Activated naive CD4-positive, alpha-beta T cell treated with anti-CD3 and anti-CD28 coated beads for 36 hours (primary cell): ENCODE measurements around the gene ARHGDIB. TPM values are rescaled to one million over a fixed set of nuclear protein-coding genes. Genes with fewer than 3 reads are reported as not detected.

Experiments used
- CTCF ChIA-PET: fragments of 350-600 bp; sonication (Branson Sonifier 250); formaldehyde crosslinking; loops from one replicate; lab custom pipeline; 2021; ENCODE audit warnings: antibody characterized with exemption; lab: Charles Lee
- DNase-seq: peaks from one replicate; pipeline ENCODE4 v3.0.0-alpha.2; 2020
- H3K27ac Mint-ChIP-seq: one replicate; pipeline ENCODE4 v1.8.0; 2021; ENCODE audit warnings: mild to moderate bottlenecking, mixed read lengths
- H3K27me3 Mint-ChIP-seq: one replicate; pipeline ENCODE4 v1.8.0; 2021; ENCODE audit warnings: low read depth, mixed read lengths
- H3K36me3 Mint-ChIP-seq: one replicate; pipeline ENCODE4 v1.8.0; 2021; ENCODE audit warnings: low read depth, mixed read lengths
- H3K4me1 Mint-ChIP-seq: one replicate; pipeline ENCODE4 v1.8.0; 2021; ENCODE audit warnings: low read depth, mixed read lengths
- H3K4me3 Mint-ChIP-seq: one replicate; pipeline ENCODE4 v1.8.0; 2021; ENCODE audit warnings: mild to moderate bottlenecking, moderate library complexity, mixed read lengths
- H3K9me3 Mint-ChIP-seq: one replicate; pipeline ENCODE4 v1.8.0; 2021; ENCODE audit warnings: mixed read lengths
- intact Hi-C: fragments of 100-400 bp; cut with micrococcal nuclease; formaldehyde crosslinking; loops from one replicate; pipeline ENCODE4 v1.15.1; 2023
- total RNA-seq, 2 experiments: library from RNA; stranded (reverse); gene quantifications; one replicate each; pipeline ENCODE4 v1.2.3, GENCODE V29; 2021

ARHGDIB gene
- total RNA-seq, 2 experiments from 2014 or later = 663 to 730 TPM

- intact Hi-C loops = loop anchor here (5.0 kb wide), 1 partner anchor 36 kb away; no protein-coding TSS in a partner anchor
- H3K27me3 Mint-ChIP-seq = no peaks in the 10 kb centered on the region
- CTCF ChIA-PET = interaction anchor here (0.6 to 0.9 kb wide), 4 partner anchors 9 to 169 kb away, joined by 3 to 5 read pairs (median 3); no protein-coding TSS in a partner anchor
- DNase-seq = peak; percentile 43
- H3K9me3 Mint-ChIP-seq = no peaks in the 10 kb centered on the region
- H3K27ac Mint-ChIP-seq = peak overlapping the region; percentile 3
- no peaks in the 10 kb centered on the region for H3K36me3 Mint-ChIP-seq
- peak overlapping the region; percentile 12 for H3K4me3 Mint-ChIP-seq
- H3K4me1 Mint-ChIP-seq = peaks cover 65% of the 10 kb centered on the region
These were observed 21.6 kb upstream of the ARHGDIB start for GRCh38 chr12:14982991-14983390.

- CTCF ChIA-PET = interaction anchor here (0.6 to 1.2 kb wide), 2 partner anchors 9 to 14 kb away, joined by 3 to 4 read pairs; no protein-coding TSS in a partner anchor
- intact Hi-C loops = loop anchor here (5.0 kb wide), 1 partner anchor 35 kb away; no protein-coding TSS in a partner anchor
- H3K9me3 Mint-ChIP-seq = no peaks in the 10 kb centered on the region
- peaks cover 69% of the 10 kb centered on the region for H3K4me1 Mint-ChIP-seq
- DNase-seq = no peak
- H3K36me3 Mint-ChIP-seq = no peaks in the 10 kb centered on the region
- no peak overlapping the region for H3K4me3 Mint-ChIP-seq
- H3K27ac Mint-ChIP-seq = no peak overlapping the region
- H3K27me3 Mint-ChIP-seq = no peaks in the 10 kb centered on the region
These were observed 21.2 kb upstream of the ARHGDIB start for GRCh38 chr12:14982562-14982961.

GRCh38 chr12:14981049-14981448, 19.6 kb upstream of the ARHGDIB start:
- no peak for DNase-seq
- Mint-ChIP-seq H3K36me3 (no peaks in the 10 kb centered on the region), H3K4me3 (no peak overlapping the region), H3K27me3 (no peaks in the 10 kb centered on the region), H3K9me3 (no peaks in the 10 kb centered on the region), H3K4me1 (peaks cover 65% of the 10 kb centered on the region), H3K27ac (no peak overlapping the region)
- intact Hi-C loops = loop anchor here (5.0 kb wide), 1 partner anchor 34 kb away; no protein-coding TSS in a partner anchor
- CTCF ChIA-PET = interaction anchor here (1.2 to 2.0 kb wide), 3 partner anchors 8 to 16 kb away, joined by 3 to 6 read pairs (median 4); no protein-coding TSS in a partner anchor

- CTCF ChIA-PET = interaction anchor here (0.6 to 1.2 kb wide), 2 partner anchors 131 to 154 kb away, joined by 3 read pairs; no protein-coding TSS in a partner anchor
- H3K4me1 Mint-ChIP-seq = peaks cover 60% of the 10 kb centered on the region
- H3K27ac Mint-ChIP-seq = no peak overlapping the region
- no peaks in the 10 kb centered on the region for H3K9me3 Mint-ChIP-seq
- DNase-seq = no peak
- no peaks in the 10 kb centered on the region for H3K27me3 Mint-ChIP-seq
- H3K36me3 Mint-ChIP-seq = no peaks in the 10 kb centered on the region
- H3K4me3 Mint-ChIP-seq = no peak overlapping the region
- intact Hi-C loops = loop anchor here (1.0 kb wide), 1 partner anchor 8 kb away; no protein-coding TSS in a partner anchor
These were observed 18.1 kb upstream of the ARHGDIB start for GRCh38 chr12:14979468-14979867.

GRCh38 chr12:14976658-14977057, 15.3 kb upstream of the ARHGDIB start:
- Mint-ChIP-seq H3K27ac (no peak overlapping the region), H3K36me3 (no peaks in the 10 kb centered on the region)
- no peak for DNase-seq

GRCh38 chr12:14975457-14975856, 14.1 kb upstream of the ARHGDIB start:
- Mint-ChIP-seq H3K4me3 (no peak overlapping the region), H3K27me3 (no peaks in the 10 kb centered on the region), H3K9me3 (no peaks in the 10 kb centered on the region), H3K27ac (no peak overlapping the region), H3K4me1 (peaks cover 57% of the 10 kb centered on the region), H3K36me3 (no peaks in the 10 kb centered on the region)
- intact Hi-C loops = no loop called here
- CTCF ChIA-PET = interaction anchor here (0.7 to 1.1 kb wide), 3 partner anchors 19 to 71 kb away, joined by 3 read pairs; no protein-coding TSS in a partner anchor
- DNase-seq = no peak

More at GRCh38 chr12:14976658-14977057, 15.3 kb upstream of the ARHGDIB start:
- no peaks in the 10 kb centered on the region for H3K27me3 Mint-ChIP-seq
- peaks cover 60% of the 10 kb centered on the region for H3K4me1 Mint-ChIP-seq
- no peaks in the 10 kb centered on the region for H3K9me3 Mint-ChIP-seq
- intact Hi-C loops = no loop called here
- CTCF ChIA-PET = no interaction called here
- no peak overlapping the region for H3K4me3 Mint-ChIP-seq

GRCh38 chr12:14974633-14975032, 13.2 kb upstream of the ARHGDIB start:
- no peaks in the 10 kb centered on the region for H3K36me3 Mint-ChIP-seq
- H3K27ac Mint-ChIP-seq = no peak overlapping the region
- H3K4me1 Mint-ChIP-seq = peaks cover 59% of the 10 kb centered on the region
- no peaks in the 10 kb centered on the region for H3K9me3 Mint-ChIP-seq
- H3K27me3 Mint-ChIP-seq = no peaks in the 10 kb centered on the region
- no peak overlapping the region for H3K4me3 Mint-ChIP-seq
- DNase-seq = no peak
- CTCF ChIA-PET = interaction anchor here (0.6 to 1.1 kb wide), 2 partner anchors 66 to 284 kb away, joined by 3 read pairs; no protein-coding TSS in a partner anchor
- intact Hi-C loops = no loop called here

- intact Hi-C loops = no loop called here
- Mint-ChIP-seq H3K27me3 (no peaks in the 10 kb centered on the region), H3K4me1 (peaks cover 54% of the 10 kb centered on the region), H3K9me3 (no peaks in the 10 kb centered on the region), H3K27ac (no peak within 1 kb of the TSS), H3K36me3 (no peaks in the 10 kb centered on the region), H3K4me3 (no peak within 1 kb of the TSS)
- no peak for DNase-seq
- CTCF ChIA-PET = interaction anchor here (0.6 to 1.2 kb wide), 3 partner anchors 11 to 19 kb away, joined by 3 to 4 read pairs (median 3); partner anchors contain the start of gene ARHGDIB
These were observed 11.4 kb upstream of the ARHGDIB start, which contains the start of gene PDE6H for GRCh38 chr12:14972816-14973215. Gene PDE6H (plus strand): TSS chr12:14973042. CDS start chr12:14978013, 4,971 bp downstream.

GRCh38 chr12:14970473-14970872, 9.1 kb upstream of the ARHGDIB start:
- CTCF ChIA-PET = interaction anchor here (0.7 kb wide), 1 partner anchor 756 kb away, joined by 3 read pairs; no protein-coding TSS in a partner anchor
- Mint-ChIP-seq H3K27me3 (no peaks in the 10 kb centered on the region), H3K4me1 (peaks cover 68% of the 10 kb centered on the region), H3K4me3 (no peak overlapping the region), H3K27ac (no peak overlapping the region), H3K36me3 (no peaks in the 10 kb centered on the region), H3K9me3 (no peaks in the 10 kb centered on the region)
- intact Hi-C loops = no loop called here
- DNase-seq = no peak

GRCh38 chr12:14968478-14968877, 7.1 kb upstream of the ARHGDIB start:
- intact Hi-C loops = no loop called here
- CTCF ChIA-PET = interaction anchor here (1.7 kb wide), 1 partner anchor 13 kb away, joined by 4 read pairs; no protein-coding TSS in a partner anchor
- Mint-ChIP-seq H3K9me3 (no peaks in the 10 kb centered on the region), H3K27ac (no peak overlapping the region), H3K27me3 (no peaks in the 10 kb centered on the region), H3K36me3 (no peaks in the 10 kb centered on the region), H3K4me1 (peaks cover 75% of the 10 kb centered on the region), H3K4me3 (no peak overlapping the region)
- no peak for DNase-seq

- intact Hi-C loops = no loop called here
- Mint-ChIP-seq H3K4me3 (no peak overlapping the region), H3K36me3 (peaks cover 8% of the 10 kb centered on the region), H3K27me3 (no peaks in the 10 kb centered on the region), H3K9me3 (no peaks in the 10 kb centered on the region), H3K27ac (peak overlapping the region; percentile 100), H3K4me1 (peaks cover 59% of the 10 kb centered on the region)
- DNase-seq = no peak
- CTCF ChIA-PET = interaction anchor here (0.6 to 2.1 kb wide), 3 partner anchors 9 to 1920 kb away, joined by 3 to 6 read pairs (median 4); no protein-coding TSS in a partner anchor
These were observed 3.8 kb upstream of the ARHGDIB start for GRCh38 chr12:14965221-14965620.

GRCh38 chr12:14964406-14964805, 3.0 kb upstream of the ARHGDIB start:
- Mint-ChIP-seq H3K27ac (peak overlapping the region; percentile 100), H3K4me3 (no peak overlapping the region), H3K36me3 (peaks cover 14% of the 10 kb centered on the region), H3K9me3 (no peaks in the 10 kb centered on the region), H3K4me1 (peaks cover 52% of the 10 kb centered on the region), H3K27me3 (no peaks in the 10 kb centered on the region)
- DNase-seq = no peak
- CTCF ChIA-PET = interaction anchor here (0.6 to 2.1 kb wide), 2 partner anchors 17 to 1920 kb away, joined by 4 to 6 read pairs; no protein-coding TSS in a partner anchor
- intact Hi-C loops = loop anchor here (5.0 kb wide), 1 partner anchor 1767 kb away; the partner anchor contains the start of gene EMP1
